ENCODE measurements around the gene NAA10.

NAA10 gene

GRCh38 chrX:153906126-153906917 is 28.5 kb downstream of the NAA10 start:
- no peak for DNase-seq

GRCh38 chrX:153905481-153906095 is 29.2 kb downstream of the NAA10 start:
- no peak for DNase-seq

- DNase-seq: no peak
Observed at GRCh38 chrX:153903991-153904957, 30.6 kb downstream of the NAA10 start, which contains the start of gene AVPR2. Gene AVPR2, plus strand, starts transcription at chrX:153904673. Its CDS starts 473 bp downstream, at chrX:153905146.

- DNase-seq: no peak
Observed at GRCh38 chrX:153903238-153903980, 31.4 kb downstream of the NAA10 start.

- DNase-seq: no peak
Observed at GRCh38 chrX:153902385-153902784, 32.5 kb downstream of the NAA10 start.

GRCh38 chrX:153901753-153902140 is 33.1 kb downstream of the NAA10 start:
- DNase-seq: no peak

GRCh38 chrX:153900831-153901752 is 33.7 kb downstream of the NAA10 start:
- DNase-seq: no peak

GRCh38 chrX:153897899-153898298 is 36.9 kb downstream of the NAA10 start:
- no peak for DNase-seq

- DNase-seq: no peak
Observed at GRCh38 chrX:153889123-153889522, 45.7 kb downstream of the NAA10 start.

- DNase-seq: no peak
Observed at GRCh38 chrX:153888344-153888743, 46.5 kb downstream of the NAA10 start.

GRCh38 chrX:153887385-153887784 is 47.5 kb downstream of the NAA10 start:
- DNase-seq: no peak

- DNase-seq: no peak
Observed at GRCh38 chrX:153886915-153887314, 47.9 kb downstream of the NAA10 start.

GRCh38 chrX:153885968-153886903 is 48.6 kb downstream of the NAA10 start, which contains the start of gene L1CAM:
Gene L1CAM, minus strand, starts transcription at chrX:153886173. Its CDS starts 10,337 bp downstream, at chrX:153875836.
- no peak for DNase-seq

GRCh38 chrX:153885208-153885787 is 49.5 kb downstream of the NAA10 start:
- no peak for DNase-seq

- DNase-seq: no peak
Observed at GRCh38 chrX:153884590-153884989, 50.2 kb downstream of the NAA10 start.

- no peak for DNase-seq
Observed at GRCh38 chrX:153884136-153884535, 50.7 kb downstream of the NAA10 start.

GRCh38 chrX:153883163-153883843 is 51.5 kb downstream of the NAA10 start:
- DNase-seq: no peak

- no peak for DNase-seq
Observed at GRCh38 chrX:153882557-153882956, 52.3 kb downstream of the NAA10 start.

- DNase-seq: no peak
Observed at GRCh38 chrX:153882086-153882498, 52.7 kb downstream of the NAA10 start.
